Activated naive CD8-positive, alpha-beta T cell treated with anti-CD3 and anti-CD28 coated beads, Interleukin-2, amount 50 U/mL, for 16 hours (primary cell): Measurements from ENCODE around the gene CCR1.
"Not testable (repeated sequence)": the region's sequence is repeated elsewhere in the genome, so short reads cannot be mapped to it uniquely, and the experiment has no call there.

Experiments
- DNase-seq: peaks from one replicate; pipeline ENCODE4 v3.0.0-alpha.2; 2020; ENCODE audit warnings: low read depth, low spot score

CCR1 gene

GRCh38 chr3:46168583-46169345, 39.3 kb downstream of the CCR1 start:
- no peak for DNase-seq

GRCh38 chr3:46163556-46164041, 44.5 kb downstream of the CCR1 start:
- no peak for DNase-seq

GRCh38 chr3:46162975-46163555, 45.0 kb downstream of the CCR1 start:
- no peak for DNase-seq

GRCh38 chr3:46157685-46158084, 50.4 kb downstream of the CCR1 start:
- DNase-seq, result not testable (repeated sequence)

DNA sequence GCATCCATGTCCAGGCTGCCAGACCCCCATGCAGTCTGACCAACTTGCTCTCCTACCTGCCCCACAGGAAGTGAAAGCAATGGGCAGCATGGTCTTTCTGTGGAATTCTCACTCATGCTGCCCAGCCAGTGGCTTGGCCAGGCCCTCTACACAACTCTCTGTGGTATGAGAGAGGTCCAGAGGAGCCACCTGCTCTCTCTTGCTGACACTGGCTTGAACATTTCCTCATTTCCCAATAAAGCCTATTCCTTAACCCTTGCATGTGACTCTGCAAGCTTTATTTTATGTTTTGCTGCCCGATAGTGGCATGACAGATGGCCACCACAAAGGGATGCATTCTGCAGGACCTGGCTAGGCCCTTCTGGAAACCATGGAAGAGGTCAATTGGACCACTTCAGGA, 53.8 kb downstream of the CCR1 start:
- no peak for DNase-seq
